WTC11 (cell line): ENCODE measurements around the gene AGO3.

ENCODE experiments used
- E2F4 ChIP-seq: sonication (generic); formaldehyde crosslinking; IDR thresholded peaks from 2 replicates; pipeline ENCODE4 v1.8.1; 2022; ENCODE audit warnings: low read depth, mild to moderate bottlenecking, moderate library complexity, missing genetic modification reagents, borderline replicate concordance
- ELF4 ChIP-seq: sonication (generic); formaldehyde crosslinking; IDR thresholded peaks from 2 replicates; pipeline ENCODE4 v1.8.1; 2022; ENCODE audit warnings: low read depth, mild to moderate bottlenecking, moderate library complexity, missing genetic modification reagents
- NR1H2 ChIP-seq: sonication (generic); formaldehyde crosslinking; IDR thresholded peaks from 2 replicates; pipeline ENCODE4 v1.9.0; 2021; ENCODE audit warnings: mild to moderate bottlenecking, moderate library complexity, missing genetic modification reagents
- SP1 ChIP-seq: sonication (generic); formaldehyde crosslinking; conservative IDR thresholded peaks from 2 replicates; pipeline ENCODE4 v1.8.1; 2022; ENCODE audit warnings: missing genetic modification reagents
- ZNF121 ChIP-seq: sonication (generic); formaldehyde crosslinking; IDR thresholded peaks from 2 replicates; pipeline ENCODE4 v1.8.0; 2023; ENCODE audit warnings: missing genetic modification reagents
- TF ChIP-seq, protein P1 (sequence below): fragments of 200-600 bp; IDR thresholded peaks from 2 replicates; pipeline ENCODE4 v1.8.0; 2022; ENCODE audit warnings: antibody characterized with exemption
- TF ChIP-seq, protein P2 (sequence below): sonication (generic); formaldehyde crosslinking; IDR thresholded peaks from 2 replicates; pipeline ENCODE4 v1.8.1; 2023; ENCODE audit warnings: mild to moderate bottlenecking, missing genetic modification reagents, borderline replicate concordance

- TF ChIP-seq, protein P1, sequence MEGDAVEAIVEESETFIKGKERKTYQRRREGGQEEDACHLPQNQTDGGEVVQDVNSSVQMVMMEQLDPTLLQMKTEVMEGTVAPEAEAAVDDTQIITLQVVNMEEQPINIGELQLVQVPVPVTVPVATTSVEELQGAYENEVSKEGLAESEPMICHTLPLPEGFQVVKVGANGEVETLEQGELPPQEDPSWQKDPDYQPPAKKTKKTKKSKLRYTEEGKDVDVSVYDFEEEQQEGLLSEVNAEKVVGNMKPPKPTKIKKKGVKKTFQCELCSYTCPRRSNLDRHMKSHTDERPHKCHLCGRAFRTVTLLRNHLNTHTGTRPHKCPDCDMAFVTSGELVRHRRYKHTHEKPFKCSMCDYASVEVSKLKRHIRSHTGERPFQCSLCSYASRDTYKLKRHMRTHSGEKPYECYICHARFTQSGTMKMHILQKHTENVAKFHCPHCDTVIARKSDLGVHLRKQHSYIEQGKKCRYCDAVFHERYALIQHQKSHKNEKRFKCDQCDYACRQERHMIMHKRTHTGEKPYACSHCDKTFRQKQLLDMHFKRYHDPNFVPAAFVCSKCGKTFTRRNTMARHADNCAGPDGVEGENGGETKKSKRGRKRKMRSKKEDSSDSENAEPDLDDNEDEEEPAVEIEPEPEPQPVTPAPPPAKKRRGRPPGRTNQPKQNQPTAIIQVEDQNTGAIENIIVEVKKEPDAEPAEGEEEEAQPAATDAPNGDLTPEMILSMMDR = no peak
- TF ChIP-seq E2F4 (CRISPR knock-in tag) = no peak
- TF ChIP-seq, protein P2, sequence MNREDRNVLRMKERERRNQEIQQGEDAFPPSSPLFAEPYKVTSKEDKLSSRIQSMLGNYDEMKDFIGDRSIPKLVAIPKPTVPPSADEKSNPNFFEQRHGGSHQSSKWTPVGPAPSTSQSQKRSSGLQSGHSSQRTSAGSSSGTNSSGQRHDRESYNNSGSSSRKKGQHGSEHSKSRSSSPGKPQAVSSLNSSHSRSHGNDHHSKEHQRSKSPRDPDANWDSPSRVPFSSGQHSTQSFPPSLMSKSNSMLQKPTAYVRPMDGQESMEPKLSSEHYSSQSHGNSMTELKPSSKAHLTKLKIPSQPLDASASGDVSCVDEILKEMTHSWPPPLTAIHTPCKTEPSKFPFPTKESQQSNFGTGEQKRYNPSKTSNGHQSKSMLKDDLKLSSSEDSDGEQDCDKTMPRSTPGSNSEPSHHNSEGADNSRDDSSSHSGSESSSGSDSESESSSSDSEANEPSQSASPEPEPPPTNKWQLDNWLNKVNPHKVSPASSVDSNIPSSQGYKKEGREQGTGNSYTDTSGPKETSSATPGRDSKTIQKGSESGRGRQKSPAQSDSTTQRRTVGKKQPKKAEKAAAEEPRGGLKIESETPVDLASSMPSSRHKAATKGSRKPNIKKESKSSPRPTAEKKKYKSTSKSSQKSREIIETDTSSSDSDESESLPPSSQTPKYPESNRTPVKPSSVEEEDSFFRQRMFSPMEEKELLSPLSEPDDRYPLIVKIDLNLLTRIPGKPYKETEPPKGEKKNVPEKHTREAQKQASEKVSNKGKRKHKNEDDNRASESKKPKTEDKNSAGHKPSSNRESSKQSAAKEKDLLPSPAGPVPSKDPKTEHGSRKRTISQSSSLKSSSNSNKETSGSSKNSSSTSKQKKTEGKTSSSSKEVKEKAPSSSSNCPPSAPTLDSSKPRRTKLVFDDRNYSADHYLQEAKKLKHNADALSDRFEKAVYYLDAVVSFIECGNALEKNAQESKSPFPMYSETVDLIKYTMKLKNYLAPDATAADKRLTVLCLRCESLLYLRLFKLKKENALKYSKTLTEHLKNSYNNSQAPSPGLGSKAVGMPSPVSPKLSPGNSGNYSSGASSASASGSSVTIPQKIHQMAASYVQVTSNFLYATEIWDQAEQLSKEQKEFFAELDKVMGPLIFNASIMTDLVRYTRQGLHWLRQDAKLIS (CRISPR knock-in tag) = no peak
- TF ChIP-seq ZNF121 = no peak
- no peak for TF ChIP-seq ELF4 (CRISPR knock-in tag)
- TF ChIP-seq NR1H2 = no peak
- TF ChIP-seq SP1 = no peak
Measured at GRCh38 chr1:36081926-36082485, 151.1 kb downstream of the AGO3 start.
